HG02970 (cell line): ENCODE measurements around the gene MRPS33.

Source experiments
- ATAC-seq: cut with Tn5 transposase; IDR thresholded peaks from one replicate; pipeline ENCODE4 v1.9.1; 2021; ENCODE audit warnings: mild to moderate bottlenecking, moderate library complexity, moderate number of reproducible peaks; ENCODE audit not compliant: unreplicated experiment, low FRiP score

The MRPS33 gene

GRCh38 chr7:141012696-141013344, 1.9 kb downstream of the MRPS33 start:
- ATAC-seq, result no peak

- ATAC-seq, result no peak
Measured at GRCh38 chr7:141012044-141012685, 2.6 kb downstream of the MRPS33 start.

- ATAC-seq, result no peak
Measured at GRCh38 chr7:141011443-141011842, 3.3 kb downstream of the MRPS33 start.

- no peak for ATAC-seq
Measured at GRCh38 chr7:141003172-141004065, 11.3 kb downstream of the MRPS33 start.

- ATAC-seq, result no peak
Measured at GRCh38 chr7:141001546-141001945, 13.2 kb downstream of the MRPS33 start.

- no peak for ATAC-seq
Measured at GRCh38 chr7:141001122-141001521, 13.6 kb downstream of the MRPS33 start.

GRCh38 chr7:140998715-140999114, 16.0 kb downstream of the MRPS33 start:
- no peak for ATAC-seq

GRCh38 chr7:140992422-140992821, 22.3 kb downstream of the MRPS33 start:
- ATAC-seq, result no peak

- ATAC-seq, result no peak
Measured at GRCh38 chr7:140990193-140990962, 24.4 kb downstream of the MRPS33 start.

- ATAC-seq, result no peak
Measured at GRCh38 chr7:140989068-140989467, 25.7 kb downstream of the MRPS33 start.

- no peak for ATAC-seq
Measured at GRCh38 chr7:140983802-140984201, 30.9 kb downstream of the MRPS33 start.

- ATAC-seq, result no peak
Measured at GRCh38 chr7:140982508-140982907, 32.2 kb downstream of the MRPS33 start.

- no peak for ATAC-seq
Measured at GRCh38 chr7:140981951-140982350, 32.8 kb downstream of the MRPS33 start.

GRCh38 chr7:140977741-140978140, 37.0 kb downstream of the MRPS33 start:
- no peak for ATAC-seq

GRCh38 chr7:140972876-140973829, 41.6 kb downstream of the MRPS33 start:
- no peak for ATAC-seq

- no peak for ATAC-seq
Measured at GRCh38 chr7:140972344-140972743, 42.4 kb downstream of the MRPS33 start.

- no peak for ATAC-seq
Measured at GRCh38 chr7:140967438-140967837, 47.3 kb downstream of the MRPS33 start.

- no peak for ATAC-seq
Measured at GRCh38 chr7:140966561-140967233, 48.1 kb downstream of the MRPS33 start.

GRCh38 chr7:140961117-140961516, 53.6 kb downstream of the MRPS33 start:
- ATAC-seq, result no peak
